GM12878 (cell line): Measurements from ENCODE around the gene SLC25A42. TPM values are rescaled to one million over a fixed set of nuclear protein-coding genes. Genes with fewer than 3 reads are reported as not detected.

Source experiments
- ATAC-seq: fragments of 200-7000 bp; cut with Tn5 transposase; 3 replicates; pipeline ENCODE4 v1.9.1; 2020; ENCODE audit warnings: mild to moderate bottlenecking, moderate library complexity
- BruUV-seq: library from RNA; stranded (reverse); fragments of 400-500 nt; replicated peaks from 2 replicates; lab custom pipeline; 2021; lab: Mats Ljungman, UMichigan
- CTCF ChIA-PET: fragments of 300-600 bp; sonication (Branson Sonifier 250); formaldehyde crosslinking; extraction: SDS; loops from one replicate; lab custom pipeline; 2021; ENCODE audit warnings: inconsistent platforms; lab: Yijun Ruan, JAX
- POLR2A ChIA-PET: fragments of 350-600 bp; formaldehyde crosslinking; extraction: SDS; loops from one replicate; lab custom pipeline; 2021; ENCODE audit warnings: inconsistent platforms; lab: Charles Lee
- RAD21 ChIA-PET: fragments of 300-600 bp; sonication (Branson Sonifier 250); formaldehyde crosslinking; loops from one replicate; lab custom pipeline; 2023; ENCODE audit warnings: antibody characterized with exemption; ENCODE audit not compliant: unreplicated experiment; lab: Charles Lee
- SMC1A ChIA-PET: fragments of 300-600 bp; sonication (Branson Sonifier 250); formaldehyde crosslinking; loops from one replicate; lab custom pipeline; 2023; ENCODE audit not compliant: unreplicated experiment, uncharacterized antibody; lab: Charles Lee
- DNase-seq: peaks from one replicate; pipeline ENCODE4 v3.0.0-alpha.2; 2011; ENCODE audit warnings: low read depth, low spot score
- FAIRE-seq: peaks from 3 replicates; lab custom pipeline; 2011; peaks lifted over from hg19 to GRCh38; lab: Jason Lieb, UNC
- H2AFZ ChIP-seq: 2 replicates; pipeline ENCODE4 v1.6.0; 2011; ENCODE audit warnings: low read depth, low read length, control low read depth; ENCODE audit not compliant: control insufficient read depth
- H3K27ac ChIP-seq: 2 replicates; pipeline ENCODE4 v1.5.1; 2011; ENCODE audit warnings: control low read depth; ENCODE audit not compliant: control insufficient read depth, insufficient read depth
- H3K27me3 ChIP-seq, 2 experiments: replicated peaks in 1 of 2; 2 replicates each; pipeline versions ENCODE4 v1.6.0 to v1.6.1; 2011; ENCODE audit warnings: low read length in 1 of 2; ENCODE audit not compliant: control insufficient read depth in 2 of 2, insufficient read depth in 2 of 2
- H3K36me3 ChIP-seq, 2 experiments: 2 replicates each; pipeline ENCODE4 v1.5.1; 2011; ENCODE audit warnings: low read length in 1 of 2; ENCODE audit not compliant: control insufficient read depth in 2 of 2, insufficient read depth in 2 of 2
- H3K4me1 ChIP-seq: 2 replicates; pipeline ENCODE4 v1.6.1; 2011; ENCODE audit warnings: mild to moderate bottlenecking, low read length, moderate library complexity, mixed read lengths; ENCODE audit not compliant: control insufficient read depth, insufficient read depth
- H3K4me2 ChIP-seq: 2 replicates; pipeline ENCODE4 v1.6.0; 2011; ENCODE audit warnings: control low read depth; ENCODE audit not compliant: control insufficient read depth, insufficient read depth
- H3K4me3 ChIP-seq: fragments of 200-600 bp; sonication (generic); 2 replicates; pipeline ENCODE4 v1.5.1; 2016
- H3K79me2 ChIP-seq: 2 replicates; pipeline ENCODE4 v1.6.0; 2011; ENCODE audit warnings: low read length; ENCODE audit not compliant: control insufficient read depth, insufficient read depth
- H3K9ac ChIP-seq: 2 replicates; pipeline ENCODE4 v1.8.0; 2011; ENCODE audit warnings: low read length, control low read depth, mixed read lengths; ENCODE audit not compliant: control insufficient read depth, insufficient read depth
- H3K9me3 ChIP-seq: replicated peaks from 3 replicates; pipeline ENCODE4 v1.5.1; 2011; ENCODE audit warnings: mild to moderate bottlenecking, low read length; ENCODE audit not compliant: control insufficient read depth, insufficient read depth
- H4K20me1 ChIP-seq: 2 replicates; pipeline ENCODE4 v1.6.0; 2011; ENCODE audit not compliant: control insufficient read depth, insufficient read depth
- BCL3 ChIP-seq: IDR thresholded peaks from 2 replicates; pipeline ENCODE4 v1.6.1; 2011; ENCODE audit warnings: borderline replicate concordance, low read depth, mild to moderate bottlenecking, moderate library complexity, low read length; ENCODE audit not compliant: insufficient read depth, poor library complexity, severe bottlenecking
- MTA2 ChIP-seq: fragments of 450-650 bp; IDR thresholded peaks from 2 replicates; pipeline ENCODE4 v1.6.1; 2016; ENCODE audit warnings: low read depth, mild to moderate bottlenecking, moderate library complexity
- PBX3 ChIP-seq: IDR thresholded peaks from 2 replicates; pipeline ENCODE4 v1.6.1; 2011; ENCODE audit warnings: mild to moderate bottlenecking, low read depth, low read length, moderate library complexity; ENCODE audit not compliant: insufficient replicate concordance
- ZBED1 ChIP-seq: IDR thresholded peaks from 2 replicates; pipeline ENCODE4 v1.6.1; 2016; ENCODE audit warnings: borderline replicate concordance
- WGBS: methylation state at CpG from one replicate; pipeline ENCODE4 v1.1.6; 2016; ENCODE audit warnings: low lambda C conversion rate; ENCODE audit not compliant: insufficient replicate concordance, insufficient coverage; ENCODE audit errors: missing lambda C conversion rate; 5-methylcytosine and 5-hydroxymethylcytosine counted together
- in situ Hi-C: fragments of 300-500 bp; cut with MboI; formaldehyde crosslinking; loops from 9 replicates; pipeline ENCODE4 v1.14.3; 2018; ENCODE audit warnings: mixed read lengths
- intact Hi-C: fragments of 100-400 bp; cut with micrococcal nuclease; formaldehyde crosslinking; loops from one replicate; pipeline ENCODE4 v1.14.2; 2022; ENCODE audit not compliant: unreplicated experiment
- polyA plus RNA-seq, 11 experiments: library from polyadenylated mRNA; depleted of rRNA in 4 of 11; unstranded in 6 of 11; stranded (reverse) in 5 of 11; fragments of >200 nt; fragmentation: Nextera tagmentation in 4 of 11; fragmentation: Illumina TruSeq in 1 of 11; extraction: Ambion mirVana in 4 of 11; extraction: Trizol in 1 of 11; gene quantifications; 1 replicate in 1 of 11; 2 replicates in 10 of 11; pipeline versions ENCODE4 v1.2.1 to v1.2.3, GENCODE V29; 2011 to 2016; ENCODE audit warnings: inconsistent platforms in 2 of 11, missing spikeins in 2 of 11, low read depth in 1 of 11
- total RNA-seq, 4 experiments: library from RNA; depleted of rRNA in 3 of 4; stranded (reverse); fragments of >200 nt in 3 of 4; fragmentation: Illumina TruSeq in 1 of 4; extraction: Trizol in 1 of 4; gene quantifications; 2 replicates each; pipeline versions ENCODE4 v1.2.1 to v1.2.3, GENCODE V29; 2013 to 2021

The SLC25A42 gene
- total and polyA plus RNA-seq, 10 of the 15 experiments (the other 5 are each of a cell fraction or from before 2014, with no cell fraction given), result 0.24 to 19.2 (median 9.6) TPM

- H4K20me1 ChIP-seq, result no peaks in the 10 kb centered on the region; the same call in 1 of the 2 replicates
- ChIA-PET SMC1A (no interaction called here), CTCF (no interaction called here), RAD21 (no interaction called here), POLR2A (no interaction called here)
- BruUV-seq, result TSS peak; percentile 38
- ATAC-seq, result no peak
- TF ChIP-seq ZBED1, result no peak
- no peak for FAIRE-seq
- peaks cover 10% of the 10 kb centered on the region for H3K79me2 ChIP-seq
- no peaks in the 10 kb centered on the region for H3K27me3 ChIP-seq
- no peak overlapping the region for H3K4me2 ChIP-seq
- no peak overlapping the region for H3K9ac ChIP-seq
- intact Hi-C loops, result no loop called here
- no peak overlapping the region for H2AFZ ChIP-seq
- H3K27ac ChIP-seq, result no peak overlapping the region
- H3K4me3 ChIP-seq, result no peak overlapping the region
- H3K4me1 ChIP-seq, result peaks cover 14% of the 10 kb centered on the region
- no peaks in the 10 kb centered on the region; a peak in 2 of 4 replicates for H3K36me3 ChIP-seq
- no peaks in the 10 kb centered on the region for H3K9me3 ChIP-seq
- DNase-seq, result no peak
- over 99% methylated on average over 8 of the region's 8 CpGs for WGBS
- in situ Hi-C loops, result no loop called here
Measured at GRCh38 chr19:19071897-19072296, 8.1 kb downstream of the SLC25A42 start.

GRCh38 chr19:19074196-19074882, 10.5 kb downstream of the SLC25A42 start:
- WGBS, result 83% methylated on average over 13 of the region's 13 CpGs
- H3K27me3 ChIP-seq, result no peaks in the 10 kb centered on the region
- H3K4me1 ChIP-seq, result peaks cover 1% of the 10 kb centered on the region
- H3K9me3 ChIP-seq, result no peaks in the 10 kb centered on the region
- H2AFZ ChIP-seq, result no peak overlapping the region
- no peaks in the 10 kb centered on the region; a peak in 2 of 4 replicates for H3K36me3 ChIP-seq
- TF ChIP-seq MTA2, result no peak
- TF ChIP-seq PBX3, result peak; percentile 58
- peak; percentile 98 for TF ChIP-seq BCL3
- no peak for ATAC-seq
- intact Hi-C loops (no loop called here), in situ Hi-C loops (no loop called here)
- no peak for DNase-seq
- peaks cover 2% of the 10 kb centered on the region for H3K79me2 ChIP-seq
- H3K4me2 ChIP-seq, result no peak overlapping the region
- no peaks in the 10 kb centered on the region; the same call in 1 of the 2 replicates for H4K20me1 ChIP-seq
- no TSS peak for BruUV-seq
- no peak overlapping the region for H3K27ac ChIP-seq
- RAD21 ChIA-PET, result no interaction called here
- no peak overlapping the region for H3K9ac ChIP-seq
- POLR2A ChIA-PET, result interaction anchor here (0.5 to 0.6 kb wide), 3 partner anchors 10 to 1051 kb away, joined by 3 to 7 read pairs (median 6); no protein-coding TSS in a partner anchor
- SMC1A ChIA-PET, result no interaction called here
- FAIRE-seq, result no peak
- CTCF ChIA-PET, result interaction anchor here (1.2 kb wide), 1 partner anchor 20 kb away, joined by 3 read pairs; no protein-coding TSS in a partner anchor
- H3K4me3 ChIP-seq, result no peak overlapping the region
